Adrenal gland (tissue), 12 donors: ENCODE data around the gene LILRA5. TPM values are rescaled to one million over a fixed set of nuclear protein-coding genes. Genes with fewer than 3 reads are reported as not detected.
"Not testable (repeated sequence)": the region's sequence is repeated elsewhere in the genome, so short reads cannot be mapped to it uniquely, and the experiment has no call there.

Source experiments
- DNase-seq, 7 donors: peaks; one replicate each; pipeline ENCODE4 v3.0.0-alpha.2; 2019 to 2020
- H3K27ac ChIP-seq, 5 donors: fragments of 200-600 bp; sonication (generic) in 4 of 5; 1 replicate in 3 of 5; 2 replicates in 2 of 5; pipeline versions ENCODE4 v1.5.1 to v1.8.0; 2016 to 2020; ENCODE audit warnings: mild to moderate bottlenecking in 1 of 5
- H3K27me3 ChIP-seq: fragments of 200-600 bp; 2 replicates; pipeline ENCODE4 v1.8.0; 2021
- H3K36me3 ChIP-seq, 2 donors: fragments of 200-600 bp; replicated peaks in 1 of 2; 1 replicate in 1 of 2; 2 replicates in 1 of 2; pipeline versions ENCODE4 v1.5.1 to v1.8.0; 2018 to 2022
- H3K4me1 ChIP-seq, 2 donors: fragments of 200-600 bp; replicated peaks in 1 of 2; 1 replicate in 1 of 2; 2 replicates in 1 of 2; pipeline versions ENCODE4 v1.5.1 to v1.8.0; 2018 to 2021
- H3K4me3 ChIP-seq, 4 donors: fragments of 200-600 bp; sonication (generic) in 3 of 4; one replicate each; pipeline ENCODE4 v1.5.1; 2016 to 2018
- H3K9me3 ChIP-seq, 3 donors: fragments of 200-600 bp; sonication (generic) in 1 of 3; replicated peaks in 1 of 3; 1 replicate in 2 of 3; 2 replicates in 1 of 3; pipeline versions ENCODE4 v1.5.1 to v1.8.0; 2016 to 2021
- POLR2A ChIP-seq, 2 donors: fragments of 450-650 bp; IDR thresholded peaks; one replicate each; pipeline ENCODE4 v1.6.1; 2017; ENCODE audit warnings: antibody characterized with exemption in 2 of 2, mild to moderate bottlenecking in 2 of 2, moderate library complexity in 1 of 2
- WGBS, 4 donors: extraction: QIAGEN DNeasy Blood & Tissue Kit in 2 of 4; methylation state at CpG; one replicate each; pipeline versions ENCODE4 v1.1.5 to v1.1.7; 2013 to 2017; 5-methylcytosine and 5-hydroxymethylcytosine counted together
- intact Hi-C, 2 donors: fragments of 100-400 bp; cut with DNase I; formaldehyde crosslinking; loops; one replicate each; pipeline versions ENCODE4 v1.14.1 to v1.15.0; 2022 to 2023
- polyA plus RNA-seq, 3 donors: library from polyadenylated mRNA; stranded (reverse); fragments of 200-250 nt in 2 of 3; fragments of 350-450 nt in 1 of 3; fragmentation: Illumina TruSeq in 1 of 3; extraction: RNeasy Lipid Tissue Mini Kit (QIAGEN cat#74804) in 1 of 3; gene quantifications; one replicate each; pipeline ENCODE4 v1.2.3, GENCODE V29; 2013 to 2014
- total RNA-seq, 9 donors: library from RNA; depleted of rRNA in 4 of 9; stranded (reverse); fragments of >200 nt in 4 of 9; fragments of 120-200 nt in 1 of 9; fragmentation: NEBNext Ultra II Directional in 1 of 9; extraction: Animal tissue kit (Norgen Biotek cat#: 25700) in 1 of 9; gene quantifications; one replicate each; pipeline versions ENCODE4 v1.1.0 to v1.2.4, GENCODE V29; 2013 to 2023
- TF ChIP-seq, protein P1 (sequence below), 6 experiments: fragments of 450-650 bp in 4 of 6; fragments of 200-600 bp in 2 of 6; sonication (generic) in 1 of 6; IDR thresholded peaks; 1 replicate in 5 of 6; 2 replicates in 1 of 6; pipeline versions ENCODE4 v1.5.1 to v1.8.0; 2016 to 2021; ENCODE audit warnings: antibody characterized with exemption in 6 of 6, mild to moderate bottlenecking in 2 of 6, moderate library complexity in 1 of 6
- donor health status: healthy with polysubstance abuse.
- donor health status: Bipolar disorder and iron deficiency.
- donor health status: DM: yes; HTN: yes; CAD: no.
- donor health status: DM: no; HTN: no; CAD: no.
- donor health status: DM: no; HTN: no; CAD: no.
- donor health status: DM: yes; HTN: yes; CAD: no.

Gene LILRA5
- total and polyA plus RNA-seq, 12 donors, result 0.72 to 6.2 (median 3.0) TPM; not detected in 1

DNA sequence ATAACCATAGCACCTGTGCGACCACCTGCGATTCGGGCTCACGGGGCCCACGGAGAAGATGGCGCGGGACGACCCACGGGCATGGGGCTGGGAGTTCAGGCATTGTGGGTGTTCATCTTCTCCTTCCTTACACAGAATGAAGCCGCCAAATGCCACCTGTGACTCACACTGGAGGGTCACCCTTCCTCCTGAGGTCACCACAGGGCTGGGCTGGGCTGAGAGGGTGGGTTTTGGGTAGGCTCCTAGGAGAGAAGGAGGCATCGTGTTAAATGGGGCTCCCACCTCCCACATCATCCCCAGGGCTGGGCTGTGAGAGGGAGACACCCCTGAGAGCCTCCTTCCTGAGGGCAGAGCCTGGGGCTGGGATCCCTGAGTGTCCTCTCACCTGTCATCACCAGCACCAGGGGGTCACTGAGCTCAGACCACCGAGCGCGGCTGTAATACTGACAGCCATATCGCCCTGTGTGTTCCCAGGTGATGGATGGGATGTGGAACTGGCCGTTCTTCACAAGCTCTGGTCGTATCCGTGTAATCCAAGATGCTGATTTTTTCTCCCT is 33.5 kb downstream of the LILRA5 start:
- intact Hi-C loops, result no loop called here
- Histone ChIP-seq H3K27me3 (peaks cover 11% of the 10 kb centered on the region), H3K4me1 (no peaks in the 10 kb centered on the region), H3K27ac (no peak overlapping the region), H3K36me3 (no peaks in the 10 kb centered on the region), H3K9me3 (no peaks in the 10 kb centered on the region), H3K4me3 (no peak overlapping the region)
- peak in 1 of 7 donors; percentile 11 for DNase-seq
- TF ChIP-seq, protein P1, sequence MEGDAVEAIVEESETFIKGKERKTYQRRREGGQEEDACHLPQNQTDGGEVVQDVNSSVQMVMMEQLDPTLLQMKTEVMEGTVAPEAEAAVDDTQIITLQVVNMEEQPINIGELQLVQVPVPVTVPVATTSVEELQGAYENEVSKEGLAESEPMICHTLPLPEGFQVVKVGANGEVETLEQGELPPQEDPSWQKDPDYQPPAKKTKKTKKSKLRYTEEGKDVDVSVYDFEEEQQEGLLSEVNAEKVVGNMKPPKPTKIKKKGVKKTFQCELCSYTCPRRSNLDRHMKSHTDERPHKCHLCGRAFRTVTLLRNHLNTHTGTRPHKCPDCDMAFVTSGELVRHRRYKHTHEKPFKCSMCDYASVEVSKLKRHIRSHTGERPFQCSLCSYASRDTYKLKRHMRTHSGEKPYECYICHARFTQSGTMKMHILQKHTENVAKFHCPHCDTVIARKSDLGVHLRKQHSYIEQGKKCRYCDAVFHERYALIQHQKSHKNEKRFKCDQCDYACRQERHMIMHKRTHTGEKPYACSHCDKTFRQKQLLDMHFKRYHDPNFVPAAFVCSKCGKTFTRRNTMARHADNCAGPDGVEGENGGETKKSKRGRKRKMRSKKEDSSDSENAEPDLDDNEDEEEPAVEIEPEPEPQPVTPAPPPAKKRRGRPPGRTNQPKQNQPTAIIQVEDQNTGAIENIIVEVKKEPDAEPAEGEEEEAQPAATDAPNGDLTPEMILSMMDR (IDR thresholded peaks at IDR 0.05), result no peak
- no peak for TF ChIP-seq POLR2A (IDR thresholded peaks at IDR 0.05)
- WGBS, 4 donors, result 58 to 66% (median 60%) methylated on average over 15 to 18 of the region's 18 CpGs

DNA sequence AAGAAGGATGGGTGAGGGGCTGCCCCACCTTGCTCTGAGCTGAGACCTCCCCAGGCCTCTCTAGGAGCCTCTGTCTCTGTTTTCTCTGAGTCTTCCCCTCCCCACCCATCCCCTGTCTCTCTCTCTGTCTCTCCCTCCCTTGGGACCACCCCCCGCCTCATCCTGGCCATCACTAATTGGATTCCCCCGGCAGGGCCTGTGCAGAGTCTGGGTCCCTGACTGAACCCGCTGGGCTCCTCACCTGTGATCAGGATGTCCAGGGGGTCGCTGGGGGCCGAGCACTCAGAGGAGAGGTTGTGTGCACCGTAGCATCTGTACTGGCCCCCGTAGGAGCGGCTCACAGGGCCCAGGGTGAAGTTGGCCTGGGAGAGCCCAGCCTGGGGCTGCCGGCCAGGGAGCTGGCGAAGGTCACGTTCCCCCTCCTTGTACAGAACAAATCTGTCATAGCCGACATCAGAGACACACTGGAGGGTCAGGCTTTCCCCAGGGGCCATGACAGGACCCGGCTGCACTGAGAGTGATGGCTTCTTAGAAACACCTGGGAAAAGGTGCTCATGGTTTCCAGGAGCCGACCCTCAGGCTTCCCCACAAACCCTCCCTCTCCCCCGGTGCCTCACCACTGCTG is 34.3 kb downstream of the LILRA5 start:
- intact Hi-C loops, H3K27ac ChIP-seq, H3K36me3 ChIP-seq, H3K9me3 ChIP-seq, H3K4me3 ChIP-seq, H3K4me1 ChIP-seq: not testable (repeated sequence)
- H3K27me3 ChIP-seq, result peaks cover 11% of the 10 kb centered on the region
- DNase-seq, result peak in 1 of 7 donors; percentile 21
- WGBS, 4 donors, result 32 to 58% (median 49%) methylated on average over 3 to 15 of the region's 15 CpGs

DNA sequence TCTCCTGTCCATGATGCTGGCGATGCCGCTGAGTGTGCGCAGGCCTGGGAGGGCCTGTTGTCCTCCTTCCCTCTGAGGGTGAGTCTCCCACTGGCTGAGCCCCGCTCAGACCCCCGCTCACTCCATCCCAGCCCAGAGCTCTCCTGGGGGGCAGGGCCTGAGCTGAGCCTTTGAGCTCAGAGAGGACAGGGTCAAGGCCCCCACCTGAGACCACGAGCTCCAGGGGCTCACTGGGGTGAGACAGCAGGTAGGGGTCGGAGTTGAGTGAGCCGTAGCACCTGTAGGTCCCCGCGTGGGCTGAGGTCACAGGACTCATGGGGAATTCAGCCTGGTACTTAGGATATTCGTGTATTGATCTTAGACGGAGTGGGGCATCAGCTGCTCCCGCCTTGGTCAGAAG is 34.9 kb downstream of the LILRA5 start:
- H3K4me3 ChIP-seq, H3K27ac ChIP-seq, H3K9me3 ChIP-seq, intact Hi-C loops, H3K36me3 ChIP-seq, H3K4me1 ChIP-seq: not testable (repeated sequence)
- 77 to 89% (median 84%) methylated on average over 12 to 13 of the region's 13 CpGs for WGBS, 4 donors
- DNase-seq, result peak in 1 of 7 donors; percentile 11
- peaks cover 11% of the 10 kb centered on the region for H3K27me3 ChIP-seq

DNA sequence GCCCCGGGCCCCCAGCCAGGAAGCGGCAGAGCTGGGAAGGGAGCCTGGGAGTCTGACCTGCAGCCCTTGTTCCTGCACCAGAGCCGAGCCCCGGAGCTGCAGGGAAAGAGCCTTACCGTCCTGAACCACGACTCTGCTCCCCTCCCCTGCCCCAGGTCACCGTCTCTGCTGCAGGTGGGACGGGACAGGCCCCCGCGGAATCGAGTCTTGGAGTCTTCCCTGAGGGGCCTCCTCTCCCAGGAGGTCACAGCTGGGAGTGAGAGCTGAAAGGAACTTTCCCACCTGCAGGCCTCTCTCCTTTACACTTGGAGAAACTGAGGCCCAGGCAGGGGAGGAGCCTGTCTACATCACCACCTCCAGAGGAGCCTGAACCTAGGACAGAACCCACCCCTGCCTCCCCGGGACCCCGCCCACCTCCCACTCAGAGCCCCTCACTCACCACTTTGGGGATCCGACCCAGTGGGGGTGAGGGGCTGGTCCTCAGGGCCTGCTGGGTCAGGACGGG is 35.8 kb downstream of the LILRA5 start:
- H3K4me1 ChIP-seq, DNase-seq, H3K27ac ChIP-seq, intact Hi-C loops, H3K9me3 ChIP-seq, H3K27me3 ChIP-seq, H3K4me3 ChIP-seq, H3K36me3 ChIP-seq: not testable (repeated sequence)
- 68 to 69% methylated on average over 14 to 15 of the region's 15 CpGs; no CpG with 5 or more reads in 2 of the 4 donors for WGBS, 4 donors

DNA sequence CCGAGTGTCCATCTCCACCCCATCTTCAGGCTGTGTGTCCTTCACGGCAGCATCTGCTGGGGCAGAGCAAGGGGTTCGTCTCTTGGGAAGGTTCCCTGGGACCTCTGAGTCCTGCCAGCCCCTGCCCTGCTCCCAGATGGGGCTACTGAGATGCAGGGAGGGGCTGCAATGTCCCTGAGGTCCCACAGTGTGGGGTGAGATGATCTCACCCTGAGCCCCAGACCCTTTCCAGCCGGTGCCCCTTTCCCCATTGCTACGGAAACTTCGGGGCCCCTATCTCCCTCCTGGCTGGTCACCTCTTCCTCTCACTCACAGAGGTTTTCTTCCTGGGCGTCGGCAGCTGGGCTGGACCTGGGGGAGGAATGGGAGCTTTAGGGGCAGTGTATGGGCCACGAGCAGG is 37.0 kb downstream of the LILRA5 start:
- intact Hi-C loops, result no loop called here
- no peak for DNase-seq
- no peaks in the 10 kb centered on the region for H3K9me3 ChIP-seq
- TF ChIP-seq POLR2A (IDR thresholded peaks at IDR 0.05), result no peak
- TF ChIP-seq, protein P1 (IDR thresholded peaks at IDR 0.05), result no peak
- H3K36me3 ChIP-seq, result no peaks in the 10 kb centered on the region
- WGBS, 4 donors, result 41 to 67% (median 57%) methylated on average over 3 to 9 of the region's 9 CpGs; no CpG with 5 or more reads in 1 of the 4 donors
- no peak overlapping the region for H3K27ac ChIP-seq
- H3K27me3 ChIP-seq, result peaks cover 4% of the 10 kb centered on the region
- H3K4me1 ChIP-seq, result no peaks in the 10 kb centered on the region
- H3K4me3 ChIP-seq, result no peak overlapping the region

DNA sequence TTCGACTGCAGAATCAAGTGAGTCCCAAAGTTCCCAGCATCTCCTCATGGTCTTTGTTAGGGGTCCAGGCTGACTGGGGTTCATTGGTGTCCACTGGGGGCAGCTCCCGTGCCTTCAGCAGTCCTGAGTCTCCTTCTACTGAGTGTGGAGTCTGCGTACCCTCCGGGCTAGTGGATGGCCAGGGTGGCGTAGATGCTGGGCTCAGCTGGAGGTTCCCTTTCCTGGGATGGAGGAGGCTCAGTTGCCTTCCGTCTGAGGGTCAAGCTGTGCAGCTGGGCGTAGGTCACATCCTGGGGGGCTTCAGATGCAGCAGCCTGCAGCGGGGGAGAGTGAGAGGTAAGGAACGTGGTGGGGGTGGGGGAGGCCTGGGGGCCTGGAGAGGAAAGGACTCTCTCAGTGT is 38.5 kb downstream of the LILRA5 start:
- H3K4me1 ChIP-seq, H3K4me3 ChIP-seq, H3K36me3 ChIP-seq, intact Hi-C loops, H3K27ac ChIP-seq, H3K27me3 ChIP-seq, DNase-seq, H3K9me3 ChIP-seq: not testable (repeated sequence)
- 53 to 74% (median 56%) methylated on average over 3 to 9 of the region's 9 CpGs for WGBS, 4 donors
